ENCODE results near the gene ALOX5AP.

GRCh38 chr13:30719525-30719914 is 15.8 kb upstream of the ALOX5AP start:
- TF ChIP-seq RFX5 (IDR thresholded peaks at IDR 0.05; ENCODE audit: low read depth, low read length): no peak
- no peak for TF ChIP-seq CTCF (IDR thresholded peaks at IDR 0.05 in 2 of 3, conservative IDR thresholded peaks at IDR 0.05 in 1 of 3; ENCODE audit: control insufficient read depth in 2 of 3, extremely low read depth in 1 of 3, insufficient read depth in 1 of 3, low read depth in 3 of 3, low read length in 3 of 3)
- no peak for TF ChIP-seq IKZF2 (IDR thresholded peaks at IDR 0.05)
- no peak for TF ChIP-seq ELK1 (IDR thresholded peaks at IDR 0.05; ENCODE audit: low read depth, low read length)
- TF ChIP-seq RAD51 (IDR thresholded peaks at IDR 0.05): no peak
- no peak for TF ChIP-seq POLR2A (IDR thresholded peaks at IDR 0.05; ENCODE audit: low read depth, low read length)
- no peak for TF ChIP-seq RCOR1 (conservative IDR thresholded peaks at IDR 0.05; ENCODE audit: low read depth, low read length)

Data from GM12878 (cell line).